Measurements from ENCODE around the gene AP1B1.

GRCh38 chr22:29386708-29387107, 1.7 kb downstream of the AP1B1 start:
- TF ChIP-seq POLR2A (IDR thresholded peaks at IDR 0.05): no peak
- TF ChIP-seq CTCF (IDR thresholded peaks at IDR 0.05): no peak

Measured in testis (tissue), 2 donors.